ENCODE data around the gene NCF4. TPM values are rescaled to one million over a fixed set of nuclear protein-coding genes. Genes with fewer than 3 reads are reported as not detected.

NCF4 gene
- total RNA-seq, result not detected in 2 replicates

DNA sequence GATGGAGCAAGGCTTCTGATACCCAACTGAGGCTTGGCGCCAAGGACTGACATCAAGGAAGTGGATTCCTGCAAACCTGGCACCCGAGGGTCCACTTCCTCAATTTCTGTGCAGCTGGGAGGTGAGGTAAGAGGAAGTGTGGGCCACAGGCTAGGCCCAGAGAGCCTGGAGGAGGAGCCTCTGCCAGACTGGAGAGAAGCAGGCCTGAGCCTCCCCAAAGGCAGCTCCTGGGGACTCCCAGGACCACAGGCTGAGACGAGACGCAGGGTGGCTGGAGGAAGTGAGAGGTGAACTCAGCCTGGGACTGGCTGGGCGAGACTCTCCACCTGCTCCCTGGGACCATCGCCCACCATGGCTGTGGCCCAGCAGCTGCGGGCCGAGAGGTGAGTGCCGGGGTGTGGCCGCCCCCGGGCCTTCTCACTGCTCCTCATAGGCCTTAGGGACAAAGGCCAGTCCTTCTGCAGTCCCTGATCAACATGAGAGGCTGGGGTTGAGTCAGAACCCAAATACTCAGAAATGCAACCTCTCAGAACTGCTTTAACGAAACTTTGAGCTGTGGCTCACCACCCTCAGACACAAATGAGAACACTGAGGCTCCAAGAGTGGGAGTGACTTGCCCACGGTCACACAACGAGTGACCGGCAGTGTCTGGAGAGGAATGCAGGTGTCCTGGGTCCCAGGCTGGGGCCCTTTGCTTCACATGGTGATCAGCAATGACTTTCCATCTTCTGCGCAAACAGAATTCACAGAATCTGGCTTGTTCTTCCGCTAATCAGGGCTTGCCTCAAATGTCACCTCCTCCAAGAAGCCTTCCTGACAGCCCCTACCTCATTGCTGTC lies at the start of gene NCF4:
Gene NCF4 (plus strand): TSS at position 186 of the 839 bp plus-strand sequence. CDS start 166 bp downstream, at position 352.
- DNase-seq (ENCODE audit: low read depth, low spot score), result no peak

DNA sequence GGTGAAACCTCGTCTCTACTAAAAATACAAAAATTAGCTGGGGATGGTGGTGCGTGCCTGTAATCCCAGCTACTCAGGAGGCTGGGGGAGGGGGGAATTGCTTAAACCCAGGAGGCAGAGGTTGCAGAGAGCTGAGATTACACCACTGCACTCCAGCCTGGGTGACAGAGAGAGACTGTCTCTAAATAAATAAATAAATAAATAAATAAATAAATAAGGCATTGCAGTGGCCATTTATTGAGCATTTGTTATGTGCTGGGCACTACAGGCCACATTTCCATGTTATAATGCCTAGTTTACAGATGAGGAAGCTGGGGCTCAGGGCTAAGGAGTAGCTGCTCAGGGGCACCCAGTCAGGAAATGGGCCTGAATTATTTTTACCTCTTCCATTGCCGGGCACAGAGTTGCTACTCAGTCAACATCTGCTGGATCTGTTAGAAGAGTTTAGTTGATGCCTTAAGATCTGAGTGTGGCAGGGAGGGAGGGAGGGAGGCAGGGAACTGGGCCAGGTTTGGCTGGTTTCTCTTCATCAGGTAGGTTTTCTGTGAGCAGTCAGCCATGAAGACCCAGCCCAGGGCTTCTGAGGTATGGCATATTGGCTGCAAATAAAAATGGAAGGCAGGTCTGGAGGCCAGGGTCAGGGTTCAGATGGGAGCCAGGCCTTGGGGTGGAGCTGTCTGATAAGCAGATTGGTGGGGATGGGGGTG lies 49.6 kb upstream of the NCF4 start:
- DNase-seq (ENCODE audit: low read depth, low spot score), result no peak

DNA sequence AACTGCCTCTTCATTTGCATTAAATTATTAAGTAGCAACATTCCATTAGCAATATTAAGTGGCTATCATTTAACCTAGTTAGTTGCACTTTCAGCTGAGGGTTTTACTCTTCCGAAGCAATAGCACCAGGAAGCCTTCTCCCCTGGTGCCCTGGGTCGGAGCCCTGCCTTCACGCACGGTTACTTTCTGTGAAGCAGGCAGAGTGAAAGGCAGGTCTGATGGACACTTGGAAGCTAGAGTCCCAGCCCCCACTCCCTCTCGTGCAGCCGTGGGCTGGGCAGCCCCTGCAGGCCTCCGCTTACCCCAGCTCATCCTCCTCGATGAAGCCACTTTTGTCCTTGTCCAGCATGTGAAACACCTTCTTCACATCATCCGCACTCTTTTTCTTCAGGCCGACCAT lies 46.0 kb upstream of the NCF4 start:
- DNase-seq (ENCODE audit: low read depth, low spot score), result no peak

DNA sequence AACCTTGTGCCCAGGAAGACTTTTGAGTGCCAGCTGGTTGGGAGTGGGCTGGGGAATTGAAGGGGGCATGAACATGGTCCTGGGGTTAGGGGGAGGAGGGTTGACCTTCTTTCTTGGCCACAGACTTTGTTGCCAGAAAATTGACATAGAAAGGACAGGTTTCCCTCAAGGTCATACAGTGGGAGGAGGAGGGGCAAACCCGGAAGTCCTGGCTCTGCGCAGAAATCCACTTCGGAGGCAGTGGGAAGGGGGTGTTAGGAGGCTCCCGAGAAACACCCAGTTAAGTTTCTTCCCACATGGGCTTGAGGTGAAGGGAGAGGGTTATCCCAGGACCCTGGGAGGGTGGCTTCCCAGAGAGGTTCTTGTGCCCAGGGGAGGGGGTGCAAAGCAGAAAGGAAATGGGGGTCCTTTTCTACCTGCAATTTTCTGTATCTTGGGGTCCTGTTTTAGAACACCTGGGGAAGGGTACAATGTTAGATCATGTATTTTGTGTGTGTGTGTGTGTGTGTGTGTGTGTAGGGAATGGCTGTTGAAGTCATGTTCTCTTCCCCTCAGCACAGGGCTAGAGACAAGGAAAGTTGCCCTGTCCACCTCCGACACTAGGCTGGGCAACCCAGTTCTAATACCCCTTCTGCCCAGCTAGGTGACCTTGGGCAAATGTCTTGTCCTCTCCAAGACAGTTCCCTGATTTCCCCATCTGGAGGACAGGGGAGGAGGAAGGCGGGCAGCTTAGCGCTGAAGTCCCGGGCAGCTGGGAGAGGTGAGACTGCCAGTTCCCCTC lies 45.1 kb upstream of the NCF4 start:
- no peak for DNase-seq (ENCODE audit: low read depth, low spot score)

DNA sequence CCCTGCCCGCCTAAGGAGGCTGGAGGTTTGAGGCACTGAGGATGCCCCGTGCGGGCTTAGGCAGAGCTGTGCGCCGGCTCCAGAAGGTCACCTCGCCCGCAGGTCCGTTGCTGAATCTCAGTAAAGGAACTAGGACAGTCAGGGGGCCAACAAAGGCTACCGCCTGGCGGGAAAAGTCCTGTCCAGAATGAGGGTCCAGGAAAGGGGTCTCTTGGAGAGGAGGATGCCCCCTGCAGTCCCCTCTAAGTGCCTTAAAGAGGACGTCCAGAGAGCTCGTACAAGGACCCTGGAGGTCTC lies 44.5 kb upstream of the NCF4 start:
- no peak for DNase-seq (ENCODE audit: low read depth, low spot score)

DNA sequence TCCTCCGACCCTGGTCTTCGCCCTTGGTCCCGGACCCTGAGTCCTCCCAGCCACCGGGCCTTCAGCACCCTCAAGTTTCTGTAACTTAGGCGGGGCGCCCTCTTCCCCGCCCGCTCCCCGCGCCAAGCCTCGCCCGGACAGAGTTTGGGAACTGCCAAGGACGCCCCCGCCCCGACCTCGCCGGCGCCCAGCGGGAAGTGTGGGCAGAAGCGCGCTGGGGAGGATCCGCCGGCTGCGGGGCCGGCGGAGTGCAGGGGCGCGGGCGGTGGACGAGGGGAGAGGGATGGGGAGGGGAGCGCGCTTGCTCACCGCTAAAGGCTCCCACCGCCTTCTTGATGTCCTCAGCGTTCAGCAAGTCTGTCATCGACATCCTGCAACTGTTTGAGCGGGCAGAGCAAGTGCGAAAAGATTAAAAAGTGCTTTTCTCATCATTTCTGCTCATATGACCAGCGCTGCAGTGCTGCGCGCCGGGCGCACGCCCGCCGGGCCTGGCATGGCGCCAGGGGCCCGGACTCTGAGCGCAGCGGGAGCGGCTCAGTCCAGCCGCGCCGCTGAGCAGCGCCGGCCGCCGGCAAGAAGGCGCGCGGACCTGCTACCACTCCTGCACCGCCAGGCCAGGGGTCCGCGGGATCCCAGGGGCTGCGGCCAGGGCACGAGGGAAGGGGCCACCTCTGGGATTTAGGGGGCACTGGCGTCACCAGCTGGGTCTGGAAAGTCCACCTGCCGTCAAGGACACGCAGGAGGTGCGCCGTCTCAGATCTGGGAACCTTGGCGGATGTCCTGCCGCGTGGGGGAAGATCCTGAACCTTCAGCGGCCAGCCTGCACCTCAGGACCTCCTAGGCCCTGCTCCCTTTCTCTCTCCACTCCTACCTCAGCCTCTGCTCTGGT lies 43.9 kb upstream of the NCF4 start, which contains the start of gene PVALB:
Gene PVALB (minus strand): TSS at position 400 of the 889 bp plus-strand sequence. CDS start 30 bp downstream, at position 370.
- DNase-seq (ENCODE audit: low read depth, low spot score), result no peak

DNA sequence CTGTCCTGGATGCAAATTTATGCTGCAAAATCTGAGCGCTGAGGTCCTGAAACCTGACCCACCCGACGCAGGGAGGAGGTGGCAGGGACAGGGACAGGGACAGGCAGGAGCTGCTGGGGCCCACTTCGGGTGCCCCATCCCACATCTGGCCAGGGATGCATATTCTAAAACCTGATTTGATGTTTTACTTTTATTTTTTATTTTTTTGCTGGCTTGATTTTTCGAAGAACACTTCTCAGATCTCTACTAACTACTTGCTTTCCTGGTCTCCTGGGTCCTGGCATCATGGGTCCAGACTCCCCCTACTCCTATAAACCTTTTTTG lies 43.3 kb upstream of the NCF4 start:
- no peak for DNase-seq (ENCODE audit: low read depth, low spot score)

DNA sequence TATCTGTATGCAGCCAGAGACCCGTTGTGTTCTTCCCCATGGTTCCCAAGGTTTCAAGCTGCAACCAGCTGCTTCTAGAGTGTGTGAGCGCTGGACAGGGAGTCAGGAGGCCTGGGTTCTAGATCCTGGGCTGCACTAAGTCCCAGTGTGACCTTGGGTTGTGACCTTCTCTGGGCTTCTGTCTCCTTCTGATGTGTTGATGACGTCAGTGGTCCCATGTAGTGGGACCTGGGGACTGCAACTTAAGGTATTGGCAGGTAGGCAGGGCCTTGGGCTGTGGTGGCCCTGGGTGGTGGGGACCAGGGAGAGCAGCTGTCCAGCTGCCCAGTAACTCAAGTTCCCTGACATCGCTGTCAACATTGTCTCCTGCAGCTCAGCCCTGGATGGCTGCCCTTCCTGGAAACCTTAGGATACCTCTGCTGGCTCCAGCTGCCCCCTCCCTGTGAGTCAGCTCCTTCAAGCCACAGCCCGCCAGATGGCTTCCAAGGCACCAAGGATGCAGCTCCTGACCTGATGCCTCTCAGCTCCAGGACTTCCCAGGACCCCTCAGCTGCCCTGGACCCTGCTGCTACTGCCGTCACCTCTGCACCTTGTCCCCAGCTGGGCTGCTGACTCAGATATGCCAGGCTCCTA lies 42.7 kb upstream of the NCF4 start:
- DNase-seq (ENCODE audit: low read depth, low spot score), result no peak

DNA sequence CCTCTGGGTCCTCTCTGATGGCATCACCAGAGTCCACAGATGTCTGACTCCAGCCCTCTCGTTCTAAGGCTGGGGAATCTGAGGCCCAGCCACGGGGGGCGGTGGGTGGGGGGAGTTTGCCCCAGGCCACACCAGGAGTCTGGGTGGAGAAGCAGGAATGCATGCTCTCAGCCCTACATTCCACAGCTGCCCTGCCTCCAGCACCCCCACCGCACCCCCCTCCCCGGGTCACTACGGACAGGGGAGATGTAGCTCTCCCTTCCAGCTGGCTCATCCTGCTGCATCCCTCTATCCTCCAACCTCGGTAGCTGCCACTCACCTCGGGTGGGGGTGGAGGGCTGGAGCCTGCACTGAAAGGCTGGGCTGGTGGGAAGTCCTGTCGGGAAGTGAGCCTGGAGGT lies 41.7 kb upstream of the NCF4 start:
- DNase-seq (ENCODE audit: low read depth, low spot score), result no peak

DNA sequence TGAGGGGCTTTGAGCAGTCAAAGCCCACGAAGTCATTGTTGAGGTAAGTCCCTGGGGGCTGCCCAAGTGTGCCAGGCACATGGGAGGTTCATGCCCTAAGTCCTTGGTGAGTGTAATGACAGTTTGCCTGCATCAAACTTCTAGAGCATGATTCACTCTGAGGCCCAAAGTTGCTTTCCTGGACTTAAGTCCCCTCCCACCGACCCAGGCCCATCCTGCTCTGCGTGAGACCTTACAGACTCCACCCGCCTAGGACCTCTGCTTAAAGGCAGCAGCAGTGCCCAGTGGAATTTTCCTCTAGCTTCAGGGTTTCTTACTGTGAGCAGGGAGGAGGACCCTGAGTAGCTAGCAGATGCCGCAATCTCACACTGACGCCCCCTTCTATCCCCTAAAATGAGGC lies 38.2 kb upstream of the NCF4 start:
- DNase-seq (ENCODE audit: low read depth, low spot score), result no peak

DNA sequence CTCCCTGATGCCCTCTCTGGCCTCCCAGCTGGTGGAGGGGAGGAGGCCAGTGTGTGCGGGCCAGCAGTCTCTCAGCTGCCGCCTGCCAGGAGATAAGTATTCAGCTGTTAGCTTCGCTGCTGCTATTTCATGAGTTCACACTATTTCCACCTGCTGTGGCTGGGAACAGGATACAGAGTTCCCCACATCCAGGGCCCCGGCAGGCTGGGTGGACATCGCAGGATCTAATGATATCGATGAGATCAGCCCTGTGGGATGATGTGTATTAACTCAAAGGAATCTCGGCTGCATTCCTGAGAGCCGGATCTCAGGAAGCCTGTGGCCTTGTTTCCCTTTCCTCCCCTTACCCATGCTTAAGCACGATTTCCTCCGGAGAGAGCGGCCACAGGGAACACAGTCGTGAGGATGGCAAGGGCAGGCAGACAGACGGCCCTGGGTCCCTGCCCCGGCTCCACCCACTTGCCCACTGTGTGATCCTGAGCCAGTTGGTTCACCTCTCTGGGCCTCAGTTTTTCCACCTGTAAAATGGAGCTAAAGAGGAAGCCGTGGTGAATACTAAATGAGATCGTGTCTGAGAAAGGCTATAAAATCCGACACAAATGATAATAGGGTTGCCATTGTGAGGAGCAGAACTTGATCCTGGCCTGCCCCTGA lies 37.5 kb upstream of the NCF4 start:
- DNase-seq (ENCODE audit: low read depth, low spot score), result peak; percentile 66

DNA sequence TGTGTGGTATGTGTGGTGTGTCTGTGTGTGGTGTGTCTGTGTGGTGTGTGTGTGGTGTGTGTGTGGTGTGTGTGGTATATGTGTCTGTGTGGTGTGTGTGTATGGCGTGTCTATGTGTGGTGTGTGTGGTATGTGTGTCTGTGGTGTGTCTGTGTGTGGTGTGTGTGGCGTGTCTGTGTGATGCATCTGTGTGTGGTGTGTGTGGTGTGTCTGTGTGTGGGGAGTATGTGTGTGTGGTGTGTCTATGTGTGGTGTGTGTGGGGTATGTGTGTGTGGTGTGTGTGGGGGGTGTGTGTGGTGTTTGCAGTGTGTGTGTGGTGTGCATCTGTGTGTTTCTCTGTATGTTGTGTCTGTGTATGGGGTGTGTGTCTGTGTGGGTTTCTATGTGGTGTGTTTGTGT lies 36.2 kb upstream of the NCF4 start:
- no peak for DNase-seq (ENCODE audit: low read depth, low spot score)

DNA sequence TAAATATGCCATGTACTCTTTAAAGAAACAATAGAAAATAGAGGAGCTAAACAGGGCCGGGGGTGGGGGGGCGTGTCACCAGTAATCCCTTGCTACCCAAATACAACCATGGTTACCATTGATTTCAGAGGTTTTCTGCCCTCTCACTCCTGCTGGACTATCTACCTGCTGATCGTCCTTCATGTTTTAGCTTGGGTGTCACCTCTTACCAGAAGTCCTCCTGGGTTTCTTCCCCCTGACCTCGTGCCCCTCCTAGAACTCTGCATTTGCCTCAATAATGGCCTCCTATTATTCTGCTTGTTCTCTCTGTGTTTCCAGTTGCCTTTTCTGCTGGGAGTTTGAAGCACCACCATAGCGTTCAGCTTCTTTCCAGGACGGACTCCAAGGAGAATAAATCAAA lies 34.5 kb upstream of the NCF4 start:
- DNase-seq (ENCODE audit: low read depth, low spot score), result no peak

DNA sequence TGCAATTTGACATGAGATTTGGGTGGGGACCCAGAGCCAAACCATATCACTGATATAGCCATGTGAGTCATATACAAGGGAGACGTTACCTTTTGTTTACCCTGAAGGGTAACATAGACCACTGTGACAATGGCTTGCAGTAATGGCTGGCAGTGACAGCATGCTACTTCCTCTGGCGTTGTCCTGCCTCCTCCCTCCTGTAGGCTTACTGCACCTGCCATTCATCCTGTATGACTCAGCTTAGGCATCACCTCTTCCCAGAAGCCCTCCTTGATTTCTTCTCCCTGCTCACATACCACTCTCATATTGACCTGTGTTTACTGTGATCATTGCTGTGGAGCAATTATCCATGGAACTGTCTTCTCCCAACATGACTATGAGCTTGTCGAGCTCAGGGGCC lies 32.0 kb upstream of the NCF4 start:
- DNase-seq (ENCODE audit: low read depth, low spot score), result no peak

DNA sequence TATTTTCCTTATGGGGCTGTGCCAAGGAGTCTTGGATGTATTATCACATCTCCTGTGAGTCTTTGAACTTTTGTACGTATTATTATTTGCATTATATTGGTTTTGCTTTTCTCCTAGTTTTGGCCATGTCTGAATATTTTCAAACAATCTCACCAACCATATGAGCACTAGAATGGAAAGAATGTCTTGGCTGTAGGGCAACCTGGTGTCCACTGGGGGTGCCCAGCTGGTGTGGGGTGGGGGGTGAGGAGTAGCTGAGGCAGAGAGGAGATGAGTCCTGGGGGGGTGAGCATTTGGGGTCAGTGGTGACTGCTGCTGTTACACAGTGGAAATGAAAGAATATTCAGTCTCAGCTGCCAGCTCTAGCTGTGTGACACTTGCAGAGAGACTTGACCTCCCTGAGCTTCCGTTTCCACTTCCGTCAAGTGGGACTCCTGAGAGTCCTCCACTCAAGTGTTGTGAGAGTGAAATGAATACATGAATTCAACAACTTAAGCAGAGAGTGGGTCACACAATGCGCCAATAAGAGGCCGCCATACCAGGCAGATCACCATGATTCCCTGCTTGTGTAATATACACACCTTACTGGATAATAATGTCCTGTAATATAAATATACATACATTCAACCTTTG lies 31.3 kb upstream of the NCF4 start:
- no peak for DNase-seq (ENCODE audit: low read depth, low spot score)

DNA sequence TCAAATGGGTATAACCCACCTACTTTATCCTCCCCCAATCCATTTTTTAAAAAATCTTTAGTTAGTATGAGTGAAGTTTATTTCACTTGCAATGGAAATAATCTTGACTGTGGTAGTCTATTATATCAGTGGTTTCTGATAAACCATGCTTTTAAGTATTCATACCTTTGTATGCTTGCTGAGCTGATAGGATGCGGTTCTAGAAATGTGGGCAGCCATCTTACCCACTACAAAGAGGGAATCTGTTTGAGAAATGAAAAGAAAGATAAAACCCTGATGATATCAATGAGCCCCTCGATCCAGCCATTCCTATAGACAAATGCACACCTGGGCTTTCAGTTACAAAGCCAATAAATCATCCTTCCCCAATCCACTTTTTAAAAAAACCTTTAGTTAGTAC lies 30.2 kb upstream of the NCF4 start:
- no peak for DNase-seq (ENCODE audit: low read depth, low spot score)

DNA sequence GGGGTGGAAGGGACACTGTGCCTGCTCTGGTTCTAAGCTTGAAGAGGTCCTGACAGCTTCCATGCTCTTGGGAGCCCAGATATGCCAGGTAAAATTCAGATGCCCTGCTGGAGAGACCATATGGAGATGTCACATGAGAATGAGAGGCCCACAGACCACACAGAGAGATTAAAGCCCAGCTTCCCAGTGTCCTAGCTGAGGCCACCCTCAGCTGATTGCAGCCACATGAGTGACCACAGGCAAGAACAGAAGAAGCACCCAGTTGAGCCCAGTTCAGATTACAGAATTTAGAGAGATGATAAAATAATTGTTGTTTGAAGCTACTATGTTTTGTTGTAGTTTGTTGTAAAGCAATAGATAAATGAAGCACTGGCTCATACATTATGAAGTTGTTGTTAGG lies 29.6 kb upstream of the NCF4 start:
- no peak for DNase-seq (ENCODE audit: low read depth, low spot score)

DNA sequence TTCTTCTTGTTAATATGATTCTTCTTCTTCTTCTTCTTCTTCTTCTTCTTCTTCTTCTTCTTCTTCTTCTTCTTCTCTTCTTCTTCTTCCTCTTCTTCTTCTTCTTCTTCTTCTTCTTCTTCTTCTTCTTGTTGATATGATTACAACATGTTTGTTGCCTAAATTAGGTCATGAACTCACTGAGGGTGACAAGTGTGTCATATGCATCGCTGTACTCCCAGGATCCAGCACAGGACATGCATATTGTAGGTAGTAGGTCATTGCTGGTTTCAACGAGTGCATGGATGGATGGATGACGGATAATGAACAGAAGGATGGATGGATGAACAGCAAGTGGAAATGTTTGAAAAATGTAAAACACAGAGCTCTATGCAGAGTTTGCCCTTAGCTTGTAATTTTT lies 29.1 kb upstream of the NCF4 start:
- no peak for DNase-seq (ENCODE audit: low read depth, low spot score)

DNA sequence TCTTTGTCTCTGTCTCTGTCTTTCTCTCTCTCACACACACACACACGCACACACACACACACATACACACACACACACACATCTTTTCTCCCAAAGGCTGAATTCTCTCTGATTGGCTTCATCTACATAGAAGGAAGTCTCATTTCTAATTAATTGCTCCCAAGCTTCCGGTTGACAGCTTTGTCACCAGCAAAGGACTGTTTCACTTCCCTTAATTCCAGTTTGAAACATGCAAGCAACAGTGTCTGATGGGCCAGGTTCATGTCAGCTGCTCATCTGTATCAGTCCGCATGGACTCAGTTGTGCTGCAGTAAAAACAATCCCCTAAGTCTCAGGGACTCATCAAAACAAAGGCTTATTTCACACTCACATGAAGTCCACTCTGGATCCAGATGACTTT lies 27.7 kb upstream of the NCF4 start:
- DNase-seq (ENCODE audit: low read depth, low spot score), result no peak

DNA sequence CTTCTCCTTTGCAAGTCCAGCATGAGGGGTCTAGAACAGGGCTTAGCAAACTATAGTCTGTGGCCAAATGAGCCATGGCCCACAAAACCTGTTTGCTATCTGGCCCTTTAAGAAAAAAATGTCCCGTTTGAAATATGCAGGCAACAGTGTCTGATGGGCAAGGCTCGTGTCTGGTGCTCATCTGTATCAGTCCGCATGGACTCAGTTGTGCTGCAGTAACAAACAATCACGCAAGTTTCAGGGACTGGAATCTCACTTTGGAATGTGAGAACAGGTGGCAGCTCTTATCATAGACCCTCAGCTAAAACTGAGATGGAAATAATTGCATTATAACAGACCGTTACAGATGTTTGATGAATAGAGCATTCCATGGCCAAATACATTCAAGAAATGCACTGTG lies 24.9 kb upstream of the NCF4 start:
- no peak for DNase-seq (ENCODE audit: low read depth, low spot score)
